ENCODE measurements around the gene EIF4E2.

Gene EIF4E2

DNA sequence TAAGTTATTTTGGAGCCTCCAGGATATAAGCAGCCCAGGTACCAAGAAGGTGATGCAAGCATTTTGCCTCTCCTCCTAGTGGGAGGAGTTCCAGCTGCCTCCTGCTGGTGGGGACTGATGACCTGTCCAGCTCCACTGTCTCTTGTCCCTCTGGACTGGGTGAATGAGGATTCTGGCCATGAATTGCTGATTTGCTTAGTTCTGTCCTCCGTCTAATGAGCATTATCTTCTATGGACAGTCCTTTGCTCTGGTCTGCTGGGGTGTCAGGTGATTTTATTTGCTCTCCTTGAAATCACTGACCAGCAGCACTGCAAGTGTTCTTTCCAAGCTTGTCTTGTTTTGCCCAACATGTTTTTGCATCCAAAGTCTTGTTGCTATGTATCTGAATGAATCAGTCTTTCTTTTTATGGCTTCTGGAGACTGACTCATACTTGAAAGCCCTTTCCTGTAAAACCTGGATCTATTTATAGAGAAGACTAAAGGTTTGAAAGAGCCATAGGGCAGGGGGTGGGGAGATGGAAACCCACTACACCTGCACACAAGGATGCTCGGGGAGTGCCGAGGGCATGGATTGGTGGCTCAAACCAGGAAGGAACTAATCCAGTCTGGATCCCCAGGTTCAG, 42.4 kb downstream of the EIF4E2 start:
- TF ChIP-seq EGR1 (IDR thresholded peaks at IDR 0.05) = no peak
- no peak for TF ChIP-seq FOXM1 (IDR thresholded peaks at IDR 0.05; ENCODE audit: borderline replicate concordance, low read depth)
- TF ChIP-seq ZBTB7A (IDR thresholded peaks at IDR 0.05; ENCODE audit: low read depth) = no peak
- TF ChIP-seq, protein P1, sequence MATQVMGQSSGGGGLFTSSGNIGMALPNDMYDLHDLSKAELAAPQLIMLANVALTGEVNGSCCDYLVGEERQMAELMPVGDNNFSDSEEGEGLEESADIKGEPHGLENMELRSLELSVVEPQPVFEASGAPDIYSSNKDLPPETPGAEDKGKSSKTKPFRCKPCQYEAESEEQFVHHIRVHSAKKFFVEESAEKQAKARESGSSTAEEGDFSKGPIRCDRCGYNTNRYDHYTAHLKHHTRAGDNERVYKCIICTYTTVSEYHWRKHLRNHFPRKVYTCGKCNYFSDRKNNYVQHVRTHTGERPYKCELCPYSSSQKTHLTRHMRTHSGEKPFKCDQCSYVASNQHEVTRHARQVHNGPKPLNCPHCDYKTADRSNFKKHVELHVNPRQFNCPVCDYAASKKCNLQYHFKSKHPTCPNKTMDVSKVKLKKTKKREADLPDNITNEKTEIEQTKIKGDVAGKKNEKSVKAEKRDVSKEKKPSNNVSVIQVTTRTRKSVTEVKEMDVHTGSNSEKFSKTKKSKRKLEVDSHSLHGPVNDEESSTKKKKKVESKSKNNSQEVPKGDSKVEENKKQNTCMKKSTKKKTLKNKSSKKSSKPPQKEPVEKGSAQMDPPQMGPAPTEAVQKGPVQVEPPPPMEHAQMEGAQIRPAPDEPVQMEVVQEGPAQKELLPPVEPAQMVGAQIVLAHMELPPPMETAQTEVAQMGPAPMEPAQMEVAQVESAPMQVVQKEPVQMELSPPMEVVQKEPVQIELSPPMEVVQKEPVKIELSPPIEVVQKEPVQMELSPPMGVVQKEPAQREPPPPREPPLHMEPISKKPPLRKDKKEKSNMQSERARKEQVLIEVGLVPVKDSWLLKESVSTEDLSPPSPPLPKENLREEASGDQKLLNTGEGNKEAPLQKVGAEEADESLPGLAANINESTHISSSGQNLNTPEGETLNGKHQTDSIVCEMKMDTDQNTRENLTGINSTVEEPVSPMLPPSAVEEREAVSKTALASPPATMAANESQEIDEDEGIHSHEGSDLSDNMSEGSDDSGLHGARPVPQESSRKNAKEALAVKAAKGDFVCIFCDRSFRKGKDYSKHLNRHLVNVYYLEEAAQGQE (IDR thresholded peaks at IDR 0.05; ENCODE audit: low read depth) = peak; percentile 45; the same call in 1 of the 2 replicates
- peak; percentile 24; the same call in 1 of the 2 replicates for TF ChIP-seq CEBPB (IDR thresholded peaks at IDR 0.05)

DNA sequence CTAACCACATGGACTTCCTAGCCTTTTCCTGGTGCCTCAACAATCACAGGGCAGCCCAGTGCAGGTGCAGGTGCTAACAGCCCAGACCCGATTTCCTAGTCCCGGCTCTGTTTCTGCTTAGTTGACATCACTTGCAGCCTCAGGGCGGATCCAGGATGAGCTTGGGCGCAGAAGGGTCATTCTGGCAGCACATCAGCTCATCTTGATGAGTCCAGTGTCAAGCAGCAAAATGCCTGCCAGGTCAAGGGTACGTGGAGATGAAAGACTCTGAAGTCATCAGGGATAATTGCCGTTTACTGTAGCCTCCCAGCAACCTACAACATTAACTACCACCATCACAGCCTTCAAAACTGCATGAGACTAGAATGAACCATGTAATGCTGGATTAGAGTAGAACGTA, 43.5 kb downstream of the EIF4E2 start:
- TF ChIP-seq NFIC (IDR thresholded peaks at IDR 0.05) (no peak), EGR1 (IDR thresholded peaks at IDR 0.05) (no peak), FOXM1 (IDR thresholded peaks at IDR 0.05; ENCODE audit: borderline replicate concordance, low read depth) (no peak), CREB1 (IDR thresholded peaks at IDR 0.05; ENCODE audit: low read depth) (no peak)
- TF ChIP-seq, protein P2, sequence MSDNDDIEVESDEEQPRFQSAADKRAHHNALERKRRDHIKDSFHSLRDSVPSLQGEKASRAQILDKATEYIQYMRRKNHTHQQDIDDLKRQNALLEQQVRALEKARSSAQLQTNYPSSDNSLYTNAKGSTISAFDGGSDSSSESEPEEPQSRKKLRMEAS (IDR thresholded peaks at IDR 0.05) = no peak

DNA sequence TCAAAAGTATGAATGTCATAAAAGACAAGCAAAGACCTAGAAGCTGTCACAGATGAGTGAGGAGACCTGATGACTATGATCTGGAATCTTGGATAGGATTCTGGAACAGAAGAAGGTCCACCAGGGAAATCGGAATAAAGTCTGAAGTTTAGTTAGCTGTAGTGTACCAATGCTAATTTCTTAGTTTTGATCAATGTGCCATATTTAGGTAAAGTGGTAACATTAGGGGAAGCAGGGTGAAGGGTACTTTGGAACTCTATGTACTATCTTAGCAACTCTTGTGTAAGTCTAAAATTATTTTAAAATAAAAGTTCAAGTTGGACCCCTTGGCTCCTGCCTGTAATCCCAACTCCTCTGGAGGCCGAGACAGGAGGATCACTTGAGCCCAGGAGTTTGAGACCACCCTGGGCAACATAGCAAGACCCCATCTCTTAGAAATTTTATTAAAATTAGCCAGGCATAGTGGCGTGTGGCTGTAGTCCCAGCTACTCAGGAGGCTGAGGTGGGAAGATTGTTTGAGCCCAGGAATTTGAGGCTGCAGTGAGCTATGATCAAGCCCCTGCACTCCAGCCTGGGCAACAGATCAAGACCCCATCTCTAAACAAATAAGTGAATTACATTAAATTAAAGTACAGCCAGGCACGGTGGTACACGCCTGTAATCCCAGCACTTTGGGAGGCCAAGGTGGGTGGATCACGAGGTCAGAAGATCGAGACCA, 47.0 kb downstream of the EIF4E2 start:
- TF ChIP-seq RAD21 (IDR thresholded peaks at IDR 0.05; ENCODE audit: low read depth) = no peak
- no peak for TF ChIP-seq CEBPB (IDR thresholded peaks at IDR 0.05)
- TF ChIP-seq NFIC (IDR thresholded peaks at IDR 0.05) = no peak
- TF ChIP-seq, protein P3, sequence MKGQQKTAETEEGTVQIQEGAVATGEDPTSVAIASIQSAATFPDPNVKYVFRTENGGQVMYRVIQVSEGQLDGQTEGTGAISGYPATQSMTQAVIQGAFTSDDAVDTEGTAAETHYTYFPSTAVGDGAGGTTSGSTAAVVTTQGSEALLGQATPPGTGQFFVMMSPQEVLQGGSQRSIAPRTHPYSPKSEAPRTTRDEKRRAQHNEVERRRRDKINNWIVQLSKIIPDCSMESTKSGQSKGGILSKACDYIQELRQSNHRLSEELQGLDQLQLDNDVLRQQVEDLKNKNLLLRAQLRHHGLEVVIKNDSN (IDR thresholded peaks at IDR 0.05) = no peak
- TF ChIP-seq EGR1 (IDR thresholded peaks at IDR 0.05) = no peak
- no peak for TF ChIP-seq CREB1 (IDR thresholded peaks at IDR 0.05; ENCODE audit: low read depth)
- no peak for TF ChIP-seq TAF1 (IDR thresholded peaks at IDR 0.05; ENCODE audit: low read depth)
- TF ChIP-seq, protein P1 (IDR thresholded peaks at IDR 0.05; ENCODE audit: low read depth) = no peak
- no peak for TF ChIP-seq TCF12 (IDR thresholded peaks at IDR 0.05; ENCODE audit: low read depth)

DNA sequence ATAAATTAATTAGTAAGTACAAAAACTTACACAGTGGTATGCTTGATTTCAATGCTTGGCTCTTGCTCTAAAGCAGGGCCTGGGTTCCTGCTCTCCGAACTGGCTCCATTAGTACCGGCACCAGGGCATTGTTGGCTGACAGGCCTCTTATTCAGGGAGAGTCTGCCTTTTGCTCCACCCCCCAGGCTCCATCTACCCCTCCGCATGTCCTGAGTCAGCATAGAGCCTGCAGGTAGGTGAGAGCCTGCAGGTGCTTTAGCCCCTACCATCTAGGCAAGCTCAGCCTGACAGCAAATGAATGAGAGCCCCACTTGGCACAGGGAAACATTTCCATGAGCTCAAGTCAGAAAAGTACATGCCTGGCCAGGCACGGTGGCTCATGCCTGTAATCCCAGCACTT, 47.8 kb downstream of the EIF4E2 start:
- no peak for TF ChIP-seq CREB1 (IDR thresholded peaks at IDR 0.05; ENCODE audit: low read depth)
- TF ChIP-seq FOXM1 (IDR thresholded peaks at IDR 0.05; ENCODE audit: borderline replicate concordance, low read depth) = no peak
- TF ChIP-seq TEAD4 (IDR thresholded peaks at IDR 0.05) = no peak
- TF ChIP-seq, protein P2 (IDR thresholded peaks at IDR 0.05) = no peak
- no peak for TF ChIP-seq NFIC (IDR thresholded peaks at IDR 0.05)
- TF ChIP-seq TAF1 (IDR thresholded peaks at IDR 0.05; ENCODE audit: low read depth) = no peak
- TF ChIP-seq YY1 (IDR thresholded peaks at IDR 0.05; ENCODE audit: low read depth) = no peak
- TF ChIP-seq RAD21 (IDR thresholded peaks at IDR 0.05; ENCODE audit: low read depth) = no peak
- TF ChIP-seq, protein P1 (IDR thresholded peaks at IDR 0.05; ENCODE audit: low read depth) = no peak

DNA sequence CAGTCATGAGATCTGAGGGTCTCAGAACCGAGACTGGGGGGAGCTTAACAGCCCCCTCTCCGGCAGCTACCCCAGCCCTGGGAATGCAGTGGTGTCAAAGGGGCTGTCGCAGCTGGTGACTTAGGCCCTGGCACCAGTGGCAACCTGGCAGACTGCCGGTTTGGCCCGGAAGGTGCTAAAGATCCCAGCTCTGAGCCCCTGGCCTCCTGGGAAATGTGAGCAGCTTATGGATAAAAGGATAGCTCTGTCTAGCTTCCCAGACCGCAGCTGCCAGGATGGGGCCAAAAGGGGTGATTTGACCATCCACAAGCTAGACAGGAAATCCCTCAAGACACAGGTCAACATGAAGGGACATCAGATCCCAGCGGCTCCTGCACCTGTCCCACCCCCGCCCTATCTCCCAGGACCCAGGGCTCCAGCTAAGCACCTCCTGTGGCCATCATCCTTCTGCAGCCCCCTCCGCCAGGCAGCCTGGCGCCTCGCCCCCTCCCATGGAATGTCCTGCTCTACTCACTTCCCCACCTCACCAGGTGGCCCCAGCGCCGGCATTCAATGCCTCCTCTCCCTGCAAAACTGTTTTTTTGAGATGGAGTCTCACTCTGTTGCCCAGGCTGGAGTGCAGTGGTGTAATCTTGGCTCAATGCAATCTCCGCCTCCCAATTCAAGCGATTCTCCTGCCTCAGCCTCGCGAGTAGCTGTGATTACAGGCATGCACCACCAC, 49.7 kb downstream of the EIF4E2 start:
- no peak for TF ChIP-seq CREB1 (IDR thresholded peaks at IDR 0.05; ENCODE audit: low read depth)
- TF ChIP-seq TEAD4 (IDR thresholded peaks at IDR 0.05) = no peak
- TF ChIP-seq YY1 (IDR thresholded peaks at IDR 0.05; ENCODE audit: low read depth) = no peak
- TF ChIP-seq, protein P2 (IDR thresholded peaks at IDR 0.05) = no peak
- TF ChIP-seq, protein P1 (IDR thresholded peaks at IDR 0.05; ENCODE audit: low read depth) = no peak
- TF ChIP-seq TCF12 (IDR thresholded peaks at IDR 0.05; ENCODE audit: low read depth) = no peak
- TF ChIP-seq, protein P3 (IDR thresholded peaks at IDR 0.05) = no peak
- TF ChIP-seq EGR1 (IDR thresholded peaks at IDR 0.05) = no peak
- no peak for TF ChIP-seq EP300 (IDR thresholded peaks at IDR 0.05; ENCODE audit: borderline replicate concordance)

All from Ishikawa (cell line).